Measurements from ENCODE around the gene L3MBTL1.

L3MBTL1 gene

DNA sequence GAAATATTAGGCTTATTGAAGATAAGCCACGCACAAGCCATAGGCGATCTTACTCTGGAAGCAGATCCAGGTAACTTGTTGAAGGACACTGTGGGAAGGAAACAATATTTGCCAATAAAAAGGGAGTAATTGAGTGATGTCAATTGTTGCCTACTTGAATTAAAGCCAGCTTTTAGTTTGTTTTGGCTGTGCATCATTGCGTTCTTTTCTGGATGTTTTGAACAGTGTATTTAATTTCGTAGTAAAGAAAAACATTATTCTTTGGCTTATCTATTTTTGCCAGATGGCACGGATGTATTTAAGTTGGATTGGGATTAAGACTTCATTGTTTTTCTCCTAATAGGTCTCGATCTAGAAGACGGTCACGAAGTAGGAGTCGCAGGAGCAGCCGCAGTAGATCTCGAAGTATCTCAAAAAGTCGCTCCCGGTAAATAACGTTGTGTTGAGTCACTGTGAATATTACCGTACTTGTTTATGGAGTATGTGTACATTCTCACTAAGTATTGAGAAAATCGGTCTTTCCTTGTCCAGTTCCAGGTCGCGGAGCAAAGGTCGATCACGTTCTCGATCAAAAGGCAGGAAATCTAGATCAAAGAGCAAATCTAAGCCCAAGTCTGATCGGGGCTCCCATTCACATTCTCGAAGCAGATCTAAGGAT, 47.2 kb upstream of the L3MBTL1 start:
- Histone ChIP-seq H4K20me1 (ENCODE audit: insufficient read depth, low read length) (peaks cover 14% of the 10 kb centered on the region), H2AFZ (ENCODE audit: low read length) (no peak overlapping the region), H3K4me3 (ENCODE audit: low read length) (no peak overlapping the region), H3K9me2 (replicated peaks; ENCODE audit: insufficient read depth, low read length) (no peaks in the 10 kb centered on the region), H3K27ac (ENCODE audit: low read length) (no peak overlapping the region), H3K4me1 (ENCODE audit: low read length) (peaks cover 7% of the 10 kb centered on the region; the same call in 1 of the 2 replicates), H3K79me2 (ENCODE audit: low read length) (peaks cover 58% of the 10 kb centered on the region), H3K27me3 (replicated peaks; ENCODE audit: insufficient read depth, low read length) (no peaks in the 10 kb centered on the region), H3F3A (ENCODE audit: insufficient read depth, low read length) (peaks cover 20% of the 10 kb centered on the region), H3K36me3 (replicated peaks; ENCODE audit: insufficient read depth, low read length) (peaks cover 29% of the 10 kb centered on the region), H3K9me3 (replicated peaks; ENCODE audit: insufficient read depth, low read length) (no peaks in the 10 kb centered on the region), H3K4me2 (ENCODE audit: low read depth, low read length) (no peak overlapping the region), H3K9ac (ENCODE audit: low read length) (no peak overlapping the region)
- no peak for DNase-seq
- TF ChIP-seq, protein P1, sequence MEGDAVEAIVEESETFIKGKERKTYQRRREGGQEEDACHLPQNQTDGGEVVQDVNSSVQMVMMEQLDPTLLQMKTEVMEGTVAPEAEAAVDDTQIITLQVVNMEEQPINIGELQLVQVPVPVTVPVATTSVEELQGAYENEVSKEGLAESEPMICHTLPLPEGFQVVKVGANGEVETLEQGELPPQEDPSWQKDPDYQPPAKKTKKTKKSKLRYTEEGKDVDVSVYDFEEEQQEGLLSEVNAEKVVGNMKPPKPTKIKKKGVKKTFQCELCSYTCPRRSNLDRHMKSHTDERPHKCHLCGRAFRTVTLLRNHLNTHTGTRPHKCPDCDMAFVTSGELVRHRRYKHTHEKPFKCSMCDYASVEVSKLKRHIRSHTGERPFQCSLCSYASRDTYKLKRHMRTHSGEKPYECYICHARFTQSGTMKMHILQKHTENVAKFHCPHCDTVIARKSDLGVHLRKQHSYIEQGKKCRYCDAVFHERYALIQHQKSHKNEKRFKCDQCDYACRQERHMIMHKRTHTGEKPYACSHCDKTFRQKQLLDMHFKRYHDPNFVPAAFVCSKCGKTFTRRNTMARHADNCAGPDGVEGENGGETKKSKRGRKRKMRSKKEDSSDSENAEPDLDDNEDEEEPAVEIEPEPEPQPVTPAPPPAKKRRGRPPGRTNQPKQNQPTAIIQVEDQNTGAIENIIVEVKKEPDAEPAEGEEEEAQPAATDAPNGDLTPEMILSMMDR (IDR thresholded peaks at IDR 0.05; ENCODE audit: low read length), result no peak
- no peak for TF ChIP-seq EZH2 (optimal IDR thresholded peaks at IDR 0.05; ENCODE audit: low read depth, low read length)
- TF ChIP-seq EZH2phosphoT487 (IDR thresholded peaks at IDR 0.05; ENCODE audit: low read length), result no peak

DNA sequence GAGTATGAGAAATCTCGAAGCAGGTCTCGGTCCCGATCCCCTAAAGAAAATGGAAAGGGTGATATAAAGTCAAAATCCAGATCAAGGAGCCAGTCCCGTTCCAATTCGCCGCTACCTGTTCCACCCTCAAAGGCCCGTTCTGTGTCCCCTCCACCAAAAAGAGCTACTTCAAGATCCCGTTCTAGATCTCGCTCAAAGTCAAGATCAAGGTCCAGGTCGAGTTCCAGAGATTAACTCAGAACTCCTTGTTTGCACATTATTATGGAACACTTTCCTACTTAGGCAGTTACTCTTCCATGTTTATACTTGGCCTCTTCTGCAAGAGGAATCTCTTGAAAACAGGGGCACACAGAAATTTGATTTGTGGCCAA, 46.7 kb upstream of the L3MBTL1 start:
- Histone ChIP-seq H3K9me3 (replicated peaks; ENCODE audit: insufficient read depth, low read length) (no peaks in the 10 kb centered on the region), H3K27me3 (replicated peaks; ENCODE audit: insufficient read depth, low read length) (no peaks in the 10 kb centered on the region), H3K9ac (ENCODE audit: low read length) (no peak overlapping the region), H3K27ac (ENCODE audit: low read length) (no peak overlapping the region), H3K9me2 (replicated peaks; ENCODE audit: insufficient read depth, low read length) (no peaks in the 10 kb centered on the region), H3K36me3 (replicated peaks; ENCODE audit: insufficient read depth, low read length) (peaks cover 29% of the 10 kb centered on the region), H3K4me1 (ENCODE audit: low read length) (peaks cover 7% of the 10 kb centered on the region; the same call in 1 of the 2 replicates), H3K4me3 (ENCODE audit: low read length) (no peak overlapping the region), H4K20me1 (ENCODE audit: insufficient read depth, low read length) (peaks cover 14% of the 10 kb centered on the region), H2AFZ (ENCODE audit: low read length) (no peak overlapping the region), H3K79me2 (ENCODE audit: low read length) (peaks cover 58% of the 10 kb centered on the region), H3F3A (ENCODE audit: insufficient read depth, low read length) (peaks cover 20% of the 10 kb centered on the region), H3K4me2 (ENCODE audit: low read depth, low read length) (no peak overlapping the region)
- TF ChIP-seq EZH2 (optimal IDR thresholded peaks at IDR 0.05; ENCODE audit: low read depth, low read length), result no peak
- TF ChIP-seq, protein P1 (IDR thresholded peaks at IDR 0.05; ENCODE audit: low read length), result no peak
- no peak for TF ChIP-seq EZH2phosphoT487 (IDR thresholded peaks at IDR 0.05; ENCODE audit: low read length)
- no peak for DNase-seq

DNA sequence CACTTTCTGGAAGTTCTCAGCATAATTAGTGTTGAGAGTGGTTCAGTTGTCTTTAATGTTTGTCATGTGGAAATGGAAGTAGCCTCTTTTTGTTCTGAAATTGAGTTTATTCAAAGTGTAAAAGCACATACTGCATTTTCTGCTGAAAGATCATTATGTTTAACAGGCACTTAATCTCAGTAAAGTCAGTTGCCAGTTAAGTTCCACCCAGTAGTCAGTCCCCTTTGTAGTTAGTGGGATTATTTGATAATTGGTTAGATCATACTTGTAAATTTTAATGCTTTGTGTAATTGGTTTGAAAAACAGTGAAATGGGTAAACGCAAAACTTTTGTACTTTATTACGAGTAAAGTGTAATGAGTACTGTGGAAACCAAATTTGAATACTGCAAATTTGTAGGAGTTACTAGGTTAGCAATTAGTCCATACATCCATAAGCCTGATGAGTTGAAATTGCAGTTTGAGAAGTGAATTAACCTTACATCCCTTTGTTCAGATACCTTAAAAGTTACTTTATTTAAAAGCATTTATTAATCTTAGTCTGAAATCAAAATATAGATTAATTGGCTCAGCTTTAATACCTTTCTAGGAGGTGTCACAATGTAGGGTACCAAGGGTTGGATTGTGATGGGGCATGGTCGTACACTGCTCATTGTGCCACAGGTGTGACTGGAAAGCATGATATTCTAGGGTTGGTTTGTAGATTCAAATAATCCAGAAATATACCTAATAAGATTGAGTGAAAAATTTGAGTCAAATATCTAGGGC, 45.4 kb upstream of the L3MBTL1 start:
- no peak overlapping the region for H2AFZ ChIP-seq (ENCODE audit: low read length)
- DNase-seq, result no peak
- TF ChIP-seq EZH2 (optimal IDR thresholded peaks at IDR 0.05; ENCODE audit: low read depth, low read length) (no peak), EZH2phosphoT487 (IDR thresholded peaks at IDR 0.05; ENCODE audit: low read length) (no peak)
- TF ChIP-seq, protein P1 (IDR thresholded peaks at IDR 0.05; ENCODE audit: low read length), result no peak
- H3K4me1 ChIP-seq (ENCODE audit: low read length), result peaks cover 7% of the 10 kb centered on the region; the same call in 1 of the 2 replicates
- peaks cover 58% of the 10 kb centered on the region for H3K79me2 ChIP-seq (ENCODE audit: low read length)
- no peak overlapping the region for H3K4me2 ChIP-seq (ENCODE audit: low read depth, low read length)
- H3K27me3 ChIP-seq (replicated peaks; ENCODE audit: insufficient read depth, low read length), result no peaks in the 10 kb centered on the region
- no peak overlapping the region for H3K27ac ChIP-seq (ENCODE audit: low read length)
- peaks cover 14% of the 10 kb centered on the region for H4K20me1 ChIP-seq (ENCODE audit: insufficient read depth, low read length)
- H3K36me3 ChIP-seq (replicated peaks; ENCODE audit: insufficient read depth, low read length), result peaks cover 29% of the 10 kb centered on the region
- no peak overlapping the region for H3K4me3 ChIP-seq (ENCODE audit: low read length)
- H3K9me3 ChIP-seq (replicated peaks; ENCODE audit: insufficient read depth, low read length), result no peaks in the 10 kb centered on the region
- H3F3A ChIP-seq (ENCODE audit: insufficient read depth, low read length), result peaks cover 16% of the 10 kb centered on the region
- H3K9me2 ChIP-seq (replicated peaks; ENCODE audit: insufficient read depth, low read length), result no peaks in the 10 kb centered on the region
- no peak overlapping the region for H3K9ac ChIP-seq (ENCODE audit: low read length)
